ENCODE measurements around the gene CHID1.

CHID1 gene

GRCh38 chr11:831961-832528, 78.6 kb downstream of the CHID1 start:
- DNase-seq = no peak

GRCh38 chr11:831118-831864, 79.3 kb downstream of the CHID1 start:
- DNase-seq = no peak

GRCh38 chr11:830295-831117, 80.1 kb downstream of the CHID1 start:
- DNase-seq = peak; percentile 85

- no peak for DNase-seq
Measured at GRCh38 chr11:829847-830294, 80.7 kb downstream of the CHID1 start.

- no peak for DNase-seq
Measured at GRCh38 chr11:829176-829846, 81.3 kb downstream of the CHID1 start.

- no peak for DNase-seq
Measured at GRCh38 chr11:828506-829175, 82.0 kb downstream of the CHID1 start.

GRCh38 chr11:827897-828192, 82.8 kb downstream of the CHID1 start, which contains the start of gene CRACR2B:
TSS of gene CRACR2B (plus strand) at chr11:827919. CDS start at chr11:828608, 689 bp downstream.
- DNase-seq = no peak

GRCh38 chr11:827146-827896, 83.3 kb downstream of the CHID1 start:
- DNase-seq = no peak

GRCh38 chr11:826836-827145, 83.8 kb downstream of the CHID1 start:
- DNase-seq = no peak

- DNase-seq = no peak
Measured at GRCh38 chr11:826227-826621, 84.4 kb downstream of the CHID1 start.

- DNase-seq = no peak
Measured at GRCh38 chr11:825366-826226, 85.0 kb downstream of the CHID1 start.

- no peak for DNase-seq
Measured at GRCh38 chr11:824942-825341, 85.7 kb downstream of the CHID1 start.

GRCh38 chr11:824292-824880, 86.2 kb downstream of the CHID1 start:
- DNase-seq = no peak

- DNase-seq = no peak
Measured at GRCh38 chr11:823441-824291, 86.9 kb downstream of the CHID1 start.

GRCh38 chr11:821512-822371, 88.9 kb downstream of the CHID1 start:
- no peak for DNase-seq

GRCh38 chr11:820655-821511, 89.7 kb downstream of the CHID1 start:
- no peak for DNase-seq

- DNase-seq = peak; percentile 85
Measured at GRCh38 chr11:819943-820649, 90.5 kb downstream of the CHID1 start.

Data from femur (tissue), 1 donor.